Measurements from ENCODE around the gene LINGO3. TPM values are rescaled to one million over a fixed set of nuclear protein-coding genes. Genes with fewer than 3 reads are reported as not detected.

Gene LINGO3
- total RNA-seq, 2 experiments from 2014 or later = 0.33 to 0.39 TPM

DNA sequence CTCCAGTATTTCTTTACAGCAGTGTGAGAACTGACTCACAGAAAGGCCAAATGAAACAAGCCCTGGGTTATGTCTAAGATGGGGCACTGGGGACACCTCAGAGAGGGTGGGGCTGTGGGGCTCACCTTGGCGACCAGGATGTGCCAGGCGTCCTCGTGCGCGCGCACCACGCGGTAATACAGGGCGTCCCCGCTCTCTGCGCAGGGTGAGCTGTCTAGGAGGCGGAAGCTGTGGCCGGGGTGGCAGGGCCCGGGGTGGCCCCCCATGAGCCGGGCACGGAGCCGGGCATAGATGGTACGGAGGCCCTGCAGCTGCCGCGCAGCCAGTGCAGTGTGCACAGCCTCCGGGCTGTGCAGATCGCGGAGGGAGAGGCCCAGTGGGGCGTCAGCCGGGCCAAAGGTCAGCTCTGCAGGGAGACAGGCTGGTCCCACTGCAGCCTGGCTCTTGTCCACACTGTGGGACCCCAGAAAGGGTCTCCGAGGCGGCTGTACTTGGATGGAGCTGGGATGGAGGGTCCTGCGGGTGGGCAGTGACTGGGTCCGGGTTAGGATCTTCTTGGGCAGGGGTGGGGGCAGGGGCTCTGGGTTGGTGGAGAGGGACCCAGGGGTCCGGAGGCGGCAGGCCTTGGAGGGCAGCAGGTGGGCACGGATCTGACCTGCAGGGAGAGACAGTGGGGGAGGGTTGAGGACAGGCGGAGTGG lies 29.3 kb downstream of the LINGO3 start:
- TF ChIP-seq, protein P1, sequence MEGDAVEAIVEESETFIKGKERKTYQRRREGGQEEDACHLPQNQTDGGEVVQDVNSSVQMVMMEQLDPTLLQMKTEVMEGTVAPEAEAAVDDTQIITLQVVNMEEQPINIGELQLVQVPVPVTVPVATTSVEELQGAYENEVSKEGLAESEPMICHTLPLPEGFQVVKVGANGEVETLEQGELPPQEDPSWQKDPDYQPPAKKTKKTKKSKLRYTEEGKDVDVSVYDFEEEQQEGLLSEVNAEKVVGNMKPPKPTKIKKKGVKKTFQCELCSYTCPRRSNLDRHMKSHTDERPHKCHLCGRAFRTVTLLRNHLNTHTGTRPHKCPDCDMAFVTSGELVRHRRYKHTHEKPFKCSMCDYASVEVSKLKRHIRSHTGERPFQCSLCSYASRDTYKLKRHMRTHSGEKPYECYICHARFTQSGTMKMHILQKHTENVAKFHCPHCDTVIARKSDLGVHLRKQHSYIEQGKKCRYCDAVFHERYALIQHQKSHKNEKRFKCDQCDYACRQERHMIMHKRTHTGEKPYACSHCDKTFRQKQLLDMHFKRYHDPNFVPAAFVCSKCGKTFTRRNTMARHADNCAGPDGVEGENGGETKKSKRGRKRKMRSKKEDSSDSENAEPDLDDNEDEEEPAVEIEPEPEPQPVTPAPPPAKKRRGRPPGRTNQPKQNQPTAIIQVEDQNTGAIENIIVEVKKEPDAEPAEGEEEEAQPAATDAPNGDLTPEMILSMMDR (IDR thresholded peaks at IDR 0.05) = no peak
- H3K9me3 Mint-ChIP-seq = no peaks in the 10 kb centered on the region
- H3K4me3 Mint-ChIP-seq = no peak overlapping the region
- Histone ChIP-seq H3K4me1 (ENCODE audit: insufficient read depth, low read length) (peaks cover 45% of the 10 kb centered on the region), H3K36me3 (ENCODE audit: insufficient read depth, low read length) (peaks cover 8% of the 10 kb centered on the region), H3K27ac (ENCODE audit: low read depth in 1 of 2, low read length in 2 of 2) (no peak overlapping the region), H3K9me3 (ENCODE audit: control insufficient read depth in 1 of 2, insufficient read depth in 1 of 2, low read length in 2 of 2) (no peaks in the 10 kb centered on the region), H3K4me3 (ENCODE audit: low read length) (no peak overlapping the region), H3K27me3 (ENCODE audit: control insufficient read depth in 1 of 2, insufficient read depth in 2 of 2, low read length in 2 of 2) (no peaks in the 10 kb centered on the region)
- intact Hi-C loops (cut with DNase I, micrococcal nuclease) = loop anchor here in 1 of 2 experiments (5.0 to 10.0 kb wide), 2 partner anchors 39 to 336 kb away; no protein-coding TSS in a partner anchor
- no peak for ATAC-seq (ENCODE audit: poor library complexity)
- peaks cover 30% of the 10 kb centered on the region for H3K4me1 Mint-ChIP-seq (ENCODE audit: low read depth)
- ChIA-PET CTCF (no interaction called here), POLR2A (interaction anchor here (0.7 to 1.9 kb wide), 4 partner anchors 11 to 39 kb away, joined by 3 to 10 read pairs (median 4); no protein-coding TSS in a partner anchor)
- H3K27ac Mint-ChIP-seq = peak overlapping the region; percentile 47
- no peaks in the 10 kb centered on the region for H3K27me3 Mint-ChIP-seq
- peak in 1 of 14 experiments; percentile 39 for DNase-seq
- H3K36me3 Mint-ChIP-seq (ENCODE audit: low read depth) = peaks cover 18% of the 10 kb centered on the region

DNA sequence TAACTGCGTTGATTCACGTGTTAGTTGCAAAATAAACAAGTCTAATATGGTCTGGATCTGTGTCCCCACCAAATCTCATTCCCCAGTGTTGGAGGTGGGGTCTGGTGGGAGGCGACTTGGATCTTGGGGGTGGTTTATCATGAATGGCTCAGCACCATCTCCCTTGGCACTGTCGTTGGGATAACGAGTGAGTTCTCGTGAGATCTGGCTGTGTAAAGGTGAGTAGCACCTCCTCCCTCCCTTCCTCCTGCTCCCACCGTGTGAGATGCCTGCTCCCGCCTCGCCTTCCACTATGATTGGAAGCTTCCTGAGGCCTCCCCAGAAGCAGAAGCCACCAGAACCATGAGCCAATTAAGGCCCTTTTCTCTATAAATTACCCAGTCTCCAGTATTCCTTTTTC lies 30.8 kb downstream of the LINGO3 start:
- no peak overlapping the region for H3K4me3 Mint-ChIP-seq
- Histone ChIP-seq H3K27me3 (ENCODE audit: control insufficient read depth in 1 of 2, insufficient read depth in 2 of 2, low read length in 2 of 2) (peaks cover 0 to 4% of the 10 kb centered on the region in 2 experiments), H3K36me3 (ENCODE audit: insufficient read depth, low read length) (peaks cover 23% of the 10 kb centered on the region), H3K9me3 (ENCODE audit: control insufficient read depth in 1 of 2, insufficient read depth in 1 of 2, low read length in 2 of 2) (peaks cover 0 to 6% of the 10 kb centered on the region in 2 experiments), H3K4me1 (ENCODE audit: insufficient read depth, low read length) (peaks cover 50% of the 10 kb centered on the region), H3K27ac (ENCODE audit: low read depth in 1 of 2, low read length in 2 of 2) (no peak overlapping the region), H3K4me3 (ENCODE audit: low read length) (no peak overlapping the region)
- CTCF ChIA-PET = no interaction called here
- POLR2A ChIA-PET = interaction anchor here (1.9 to 11.5 kb wide), 3 partner anchors 11 to 38 kb away, joined by 6 to 195 read pairs (median 6); partner anchors contain the start of gene JSRP1
- DNase-seq (peak in 1 of 14 experiments; percentile 36), ATAC-seq (ENCODE audit: poor library complexity) (no peak)
- peaks cover 33% of the 10 kb centered on the region for H3K36me3 Mint-ChIP-seq (ENCODE audit: low read depth)
- TF ChIP-seq, protein P1 (IDR thresholded peaks at IDR 0.05) = no peak
- peak overlapping the region; percentile 15 for H3K27ac Mint-ChIP-seq
- intact Hi-C loops (cut with DNase I, micrococcal nuclease) = loop anchor here in 1 of 2 experiments (5.0 to 10.0 kb wide), 2 partner anchors 40 to 338 kb away; no protein-coding TSS in a partner anchor
- H3K4me1 Mint-ChIP-seq (ENCODE audit: low read depth) = peaks cover 31% of the 10 kb centered on the region
- H3K9me3 Mint-ChIP-seq = no peaks in the 10 kb centered on the region
- no peaks in the 10 kb centered on the region for H3K27me3 Mint-ChIP-seq

DNA sequence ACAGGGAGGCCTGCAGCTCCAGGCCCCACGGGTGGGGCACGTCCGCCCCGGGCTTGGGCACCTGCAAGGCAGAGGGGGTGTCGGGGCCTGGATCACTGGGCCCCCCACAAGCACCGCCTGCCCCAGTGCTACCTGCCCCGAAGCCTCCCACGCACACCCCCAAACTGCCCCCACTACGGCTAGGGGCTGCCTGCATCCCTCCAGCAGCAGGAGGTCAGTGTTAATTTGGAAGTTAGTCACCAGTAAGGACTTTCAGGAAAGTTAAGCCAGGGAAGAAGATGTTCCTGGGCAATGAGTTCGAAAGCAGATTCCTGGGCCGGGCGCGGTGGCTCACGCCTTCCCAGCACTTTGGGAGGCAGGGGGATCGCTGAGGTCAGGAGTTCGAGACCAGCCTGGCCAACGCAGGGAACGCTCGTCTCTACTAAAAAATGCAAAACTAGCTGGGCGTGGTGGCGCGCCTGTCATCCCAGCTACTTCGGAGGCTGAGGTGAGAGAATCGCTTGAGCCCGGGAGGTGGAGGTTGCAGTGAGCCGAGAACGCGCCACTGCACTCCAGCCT lies 31.4 kb downstream of the LINGO3 start:
- Mint-ChIP-seq H3K27me3 (no peaks in the 10 kb centered on the region), H3K9me3 (no peaks in the 10 kb centered on the region), H3K4me3 (no peak overlapping the region), H3K36me3 (ENCODE audit: low read depth) (peaks cover 39% of the 10 kb centered on the region), H3K4me1 (ENCODE audit: low read depth) (peaks cover 29% of the 10 kb centered on the region), H3K27ac (peak overlapping the region; percentile 15)
- CTCF ChIA-PET = interaction anchor here (3.3 kb wide), 1 partner anchor 38 kb away, joined by 16 read pairs; no protein-coding TSS in a partner anchor
- DNase-seq = peak in 1 of 14 experiments; percentile 24
- ATAC-seq (ENCODE audit: poor library complexity) = no peak
- Histone ChIP-seq H3K4me1 (ENCODE audit: insufficient read depth, low read length) (peaks cover 50% of the 10 kb centered on the region), H3K4me3 (ENCODE audit: low read length) (no peak overlapping the region), H3K27ac (ENCODE audit: low read depth in 1 of 2, low read length in 2 of 2) (no peak overlapping the region), H3K27me3 (ENCODE audit: control insufficient read depth in 1 of 2, insufficient read depth in 2 of 2, low read length in 2 of 2) (peaks cover 0 to 6% of the 10 kb centered on the region in 2 experiments), H3K9me3 (ENCODE audit: control insufficient read depth in 1 of 2, insufficient read depth in 1 of 2, low read length in 2 of 2) (peaks cover 0 to 6% of the 10 kb centered on the region in 2 experiments), H3K36me3 (ENCODE audit: insufficient read depth, low read length) (peaks cover 29% of the 10 kb centered on the region)
- POLR2A ChIA-PET = interaction anchor here (1.9 to 11.5 kb wide), 4 partner anchors 11 to 37 kb away, joined by 6 to 195 read pairs (median 14); partner anchors contain the start of gene JSRP1
- intact Hi-C loops (cut with DNase I, micrococcal nuclease) = loop anchor here in 1 of 2 experiments (5.0 to 10.0 kb wide), 2 partner anchors 41 to 338 kb away; no protein-coding TSS in a partner anchor
- TF ChIP-seq, protein P1 (IDR thresholded peaks at IDR 0.05) = no peak
